Central memory CD8-positive, alpha-beta T cell (primary cell): ENCODE data around the gene B4GALNT1.

Source experiments
- ATAC-seq: fragments of 150-1000 bp; cut with Tn5 transposase; replicated peaks from 2 replicates; pipeline ENCODE4 v1.10.0; 2022; ENCODE audit warnings: mild to moderate bottlenecking, moderate FRiP score, moderate number of reproducible peaks; ENCODE audit not compliant: poor library complexity, severe bottlenecking; ENCODE audit errors: extremely low read depth
- DNase-seq, 2 donors: peaks; one replicate each; pipeline ENCODE4 v3.0.0; 2021; ENCODE audit warnings: low spot score in 2 of 2
- H3K27ac Mint-ChIP-seq: one replicate; pipeline ENCODE4 v1.8.0; 2022; ENCODE audit warnings: low read depth, mild to moderate bottlenecking, moderate library complexity, mixed read lengths
- H3K27me3 Mint-ChIP-seq: one replicate; pipeline ENCODE4 v1.8.0; 2022; ENCODE audit warnings: mixed read lengths
- H3K36me3 Mint-ChIP-seq: one replicate; pipeline ENCODE4 v1.8.0; 2022; ENCODE audit warnings: mild to moderate bottlenecking, moderate library complexity, mixed read lengths; ENCODE audit not compliant: insufficient read depth
- H3K4me1 Mint-ChIP-seq: one replicate; pipeline ENCODE4 v1.8.0; 2022; ENCODE audit warnings: mixed read lengths
- H3K4me3 Mint-ChIP-seq: one replicate; pipeline ENCODE4 v1.8.0; 2022; ENCODE audit warnings: mild to moderate bottlenecking, moderate library complexity, mixed read lengths
- H3K9me3 Mint-ChIP-seq: one replicate; pipeline ENCODE4 v1.8.0; 2022; ENCODE audit warnings: mixed read lengths

B4GALNT1 gene

DNA sequence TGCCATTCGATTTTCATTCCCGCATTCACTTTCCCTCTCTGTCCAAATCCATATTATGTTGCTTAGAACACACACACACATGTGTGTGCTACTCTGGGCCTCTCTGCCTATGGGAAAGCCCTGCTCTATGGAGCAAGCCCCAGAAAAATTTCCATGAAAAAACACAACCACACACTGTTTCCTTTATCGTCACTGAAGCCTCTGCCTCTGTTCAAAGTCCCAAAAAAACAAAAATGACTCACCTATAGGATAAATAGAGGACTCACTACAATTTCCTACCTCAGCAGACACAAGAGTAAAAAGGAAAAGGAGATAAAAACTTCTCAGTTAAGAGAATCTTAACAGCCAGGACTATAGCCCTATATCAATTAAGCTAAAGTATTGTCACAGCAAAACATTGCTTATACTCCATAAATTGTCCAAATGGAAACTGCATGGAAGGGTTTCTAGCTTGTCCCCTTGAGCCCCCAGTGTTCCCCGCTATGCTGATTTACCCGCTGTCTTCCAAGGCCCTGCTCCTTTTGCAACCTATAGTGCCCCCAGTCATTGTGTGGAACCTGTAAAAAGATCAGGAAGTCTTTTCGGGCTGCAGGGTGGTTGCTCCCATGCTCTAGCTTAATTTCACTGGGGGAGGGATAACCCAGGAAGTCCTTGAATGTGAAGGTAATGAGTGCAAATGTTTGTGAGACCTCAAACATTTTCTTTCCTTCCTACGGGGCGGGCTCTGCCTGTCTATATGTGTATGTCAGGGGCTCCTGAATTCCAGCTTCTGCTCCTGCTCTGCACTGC lies 53.1 kb downstream of the B4GALNT1 start:
- DNase-seq = no peak
- Mint-ChIP-seq H3K27ac (no peak overlapping the region), H3K27me3 (peaks cover 10% of the 10 kb centered on the region), H3K9me3 (no peaks in the 10 kb centered on the region), H3K36me3 (no peaks in the 10 kb centered on the region), H3K4me3 (no peak overlapping the region), H3K4me1 (peaks cover 8% of the 10 kb centered on the region)
- no peak for ATAC-seq

DNA sequence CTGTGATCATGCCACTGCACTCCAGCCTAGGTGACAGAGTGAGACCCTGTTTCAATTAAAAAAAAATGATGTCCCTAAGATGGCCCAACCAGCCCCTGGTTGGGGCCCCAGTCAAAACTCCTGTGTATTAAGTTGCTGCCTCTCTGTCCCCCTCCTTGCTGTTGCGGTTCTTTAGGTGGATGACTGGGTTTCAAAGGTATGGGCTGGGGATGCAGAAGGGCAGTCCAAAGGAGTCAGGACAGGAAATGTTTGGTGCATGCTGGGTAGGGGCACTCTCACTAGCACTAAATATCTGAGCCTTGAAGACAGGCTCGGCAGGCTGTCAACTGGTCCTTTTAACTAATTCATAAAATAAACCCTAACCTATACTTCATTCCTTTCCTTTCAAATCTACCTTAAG lies 54.0 kb downstream of the B4GALNT1 start:
- DNase-seq (no peak), ATAC-seq (no peak)
- Mint-ChIP-seq H3K27ac (no peak overlapping the region), H3K36me3 (no peaks in the 10 kb centered on the region), H3K4me3 (no peak overlapping the region), H3K27me3 (peaks cover 10% of the 10 kb centered on the region), H3K4me1 (peaks cover 8% of the 10 kb centered on the region), H3K9me3 (no peaks in the 10 kb centered on the region)

DNA sequence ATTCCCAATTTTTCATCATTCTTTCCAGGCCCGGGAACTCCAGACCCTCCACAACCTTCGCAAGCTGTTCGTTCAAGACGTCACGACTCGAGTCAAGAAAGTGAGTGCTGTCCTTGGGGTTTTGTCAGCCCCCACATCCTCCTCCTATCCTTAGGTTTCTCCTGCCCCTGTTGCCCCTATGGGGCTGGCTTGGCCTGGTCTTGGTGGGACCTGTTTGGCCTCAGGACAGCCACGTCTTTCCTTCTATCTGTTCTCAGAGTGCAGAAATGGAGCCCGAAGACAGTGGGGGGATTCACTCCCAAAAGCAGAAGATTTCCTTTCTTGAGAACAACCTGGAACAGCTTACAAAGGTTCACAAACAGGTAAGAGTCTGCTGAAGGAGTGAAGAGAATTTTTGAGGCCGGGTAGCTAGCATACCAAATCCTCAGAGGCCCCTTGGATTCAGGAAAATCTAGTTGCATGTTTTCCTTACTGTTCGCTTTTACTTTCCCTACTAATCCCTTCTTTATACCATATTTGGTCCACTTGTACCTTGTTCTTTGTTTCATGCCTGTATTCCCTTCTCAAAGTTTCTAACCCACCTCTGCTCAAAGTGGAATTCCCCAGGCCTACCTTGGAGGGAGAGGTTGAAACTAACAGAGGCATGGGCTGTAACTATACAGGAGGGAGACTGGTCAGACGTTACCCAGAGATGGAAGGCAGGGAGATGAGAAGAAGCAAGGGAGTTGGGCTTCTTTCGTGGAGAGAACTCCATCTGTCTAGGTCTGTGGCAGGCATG lies 54.8 kb downstream of the B4GALNT1 start:
- no peak for DNase-seq
- H3K4me1 Mint-ChIP-seq = peaks cover 2% of the 10 kb centered on the region
- peaks cover 2% of the 10 kb centered on the region for H3K36me3 Mint-ChIP-seq
- H3K27me3 Mint-ChIP-seq = peaks cover 4% of the 10 kb centered on the region
- no peak overlapping the region for H3K4me3 Mint-ChIP-seq
- H3K9me3 Mint-ChIP-seq = no peaks in the 10 kb centered on the region
- no peak for ATAC-seq
- no peak overlapping the region for H3K27ac Mint-ChIP-seq

DNA sequence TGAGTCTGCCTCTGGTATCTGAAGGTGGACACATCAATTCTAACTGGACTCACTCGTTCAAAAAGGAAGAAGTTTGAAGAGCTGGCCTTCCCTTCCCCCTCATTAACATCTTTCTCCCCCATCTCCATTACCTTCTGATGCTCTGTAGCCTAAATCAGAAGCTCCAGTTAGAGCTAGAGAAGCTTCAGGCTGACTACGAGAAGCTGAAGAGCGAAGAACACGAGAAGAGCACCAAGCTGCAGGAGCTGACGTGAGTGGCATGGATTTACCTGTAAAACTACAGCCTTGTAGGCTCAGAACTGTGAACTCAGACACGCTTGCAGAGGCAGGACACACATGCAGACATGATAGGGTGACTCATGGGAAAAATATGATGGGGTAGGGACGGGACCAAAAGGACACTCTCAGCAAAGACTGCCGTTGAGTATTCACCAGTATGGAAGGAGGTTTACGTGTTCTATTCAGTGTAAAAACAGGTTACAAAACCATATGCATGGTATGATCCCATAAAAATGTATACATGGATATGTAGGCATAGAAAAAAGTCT lies 56.3 kb downstream of the B4GALNT1 start:
- H3K27me3 Mint-ChIP-seq = no peaks in the 10 kb centered on the region
- no peaks in the 10 kb centered on the region for H3K9me3 Mint-ChIP-seq
- H3K36me3 Mint-ChIP-seq = peaks cover 2% of the 10 kb centered on the region
- ATAC-seq = no peak
- H3K27ac Mint-ChIP-seq = no peak overlapping the region
- no peak for DNase-seq
- no peaks in the 10 kb centered on the region for H3K4me1 Mint-ChIP-seq
- H3K4me3 Mint-ChIP-seq = no peak overlapping the region
